Measurements from ENCODE around the gene HSPB6.

HSPB6 gene

DNA sequence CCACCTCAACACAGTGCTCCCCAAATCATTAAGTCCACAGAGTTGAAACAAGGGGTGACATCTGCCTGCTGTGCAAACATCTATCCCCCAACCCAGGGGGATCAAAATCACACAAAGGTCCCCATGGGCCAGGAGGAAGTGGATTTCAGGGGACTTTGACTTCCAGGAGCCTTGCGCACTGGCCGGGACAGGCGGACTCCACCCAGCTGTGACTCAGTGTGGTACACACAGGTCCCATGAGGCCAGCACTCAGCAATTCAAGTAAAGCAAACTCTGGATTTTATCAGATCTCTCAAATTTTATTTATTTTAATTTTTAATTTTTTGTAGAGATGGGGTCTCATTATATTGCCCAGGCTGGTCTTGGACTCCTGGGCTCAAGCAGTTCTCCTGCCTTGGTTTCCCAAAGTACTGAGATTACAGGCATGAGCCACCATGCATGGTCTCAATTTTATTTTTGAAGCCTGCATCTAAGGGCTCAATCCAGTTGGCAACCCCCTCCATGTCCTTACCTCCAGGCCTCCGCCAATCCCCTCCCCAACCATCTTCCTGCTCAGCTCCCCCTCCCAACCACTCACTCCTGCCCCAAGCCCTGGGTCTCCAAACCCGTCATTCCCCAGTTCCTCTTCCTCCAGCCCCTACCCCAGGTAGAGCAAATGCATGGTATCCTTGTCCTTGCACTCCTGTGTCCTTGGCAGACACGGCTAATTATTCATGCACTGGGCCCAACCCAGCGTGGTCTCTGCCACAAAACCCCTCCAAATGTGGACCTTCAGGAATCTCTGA is 36.7 kb upstream of the HSPB6 start:
- no peak for DNase-seq (ENCODE audit: low read depth, low spot score)
- TF ChIP-seq, protein P1, sequence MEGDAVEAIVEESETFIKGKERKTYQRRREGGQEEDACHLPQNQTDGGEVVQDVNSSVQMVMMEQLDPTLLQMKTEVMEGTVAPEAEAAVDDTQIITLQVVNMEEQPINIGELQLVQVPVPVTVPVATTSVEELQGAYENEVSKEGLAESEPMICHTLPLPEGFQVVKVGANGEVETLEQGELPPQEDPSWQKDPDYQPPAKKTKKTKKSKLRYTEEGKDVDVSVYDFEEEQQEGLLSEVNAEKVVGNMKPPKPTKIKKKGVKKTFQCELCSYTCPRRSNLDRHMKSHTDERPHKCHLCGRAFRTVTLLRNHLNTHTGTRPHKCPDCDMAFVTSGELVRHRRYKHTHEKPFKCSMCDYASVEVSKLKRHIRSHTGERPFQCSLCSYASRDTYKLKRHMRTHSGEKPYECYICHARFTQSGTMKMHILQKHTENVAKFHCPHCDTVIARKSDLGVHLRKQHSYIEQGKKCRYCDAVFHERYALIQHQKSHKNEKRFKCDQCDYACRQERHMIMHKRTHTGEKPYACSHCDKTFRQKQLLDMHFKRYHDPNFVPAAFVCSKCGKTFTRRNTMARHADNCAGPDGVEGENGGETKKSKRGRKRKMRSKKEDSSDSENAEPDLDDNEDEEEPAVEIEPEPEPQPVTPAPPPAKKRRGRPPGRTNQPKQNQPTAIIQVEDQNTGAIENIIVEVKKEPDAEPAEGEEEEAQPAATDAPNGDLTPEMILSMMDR (IDR thresholded peaks at IDR 0.05; ENCODE audit: low read depth, low read length), result no peak
- in situ Hi-C loops (cut with HindIII; ENCODE audit: low sequenced_read_pairs), result no loop called here
- H3K4me3 ChIP-seq (ENCODE audit: low read depth, low read length), result no peak overlapping the region

GRCh38 chr19:35792888-35793287 is 36.1 kb upstream of the HSPB6 start:
- TF ChIP-seq, protein P1 (IDR thresholded peaks at IDR 0.05; ENCODE audit: low read depth, low read length), result no peak
- DNase-seq (ENCODE audit: low read depth, low spot score), result no peak
- in situ Hi-C loops (cut with HindIII; ENCODE audit: low sequenced_read_pairs), result no loop called here
- H3K4me3 ChIP-seq (ENCODE audit: low read depth, low read length), result no peak overlapping the region

DNA sequence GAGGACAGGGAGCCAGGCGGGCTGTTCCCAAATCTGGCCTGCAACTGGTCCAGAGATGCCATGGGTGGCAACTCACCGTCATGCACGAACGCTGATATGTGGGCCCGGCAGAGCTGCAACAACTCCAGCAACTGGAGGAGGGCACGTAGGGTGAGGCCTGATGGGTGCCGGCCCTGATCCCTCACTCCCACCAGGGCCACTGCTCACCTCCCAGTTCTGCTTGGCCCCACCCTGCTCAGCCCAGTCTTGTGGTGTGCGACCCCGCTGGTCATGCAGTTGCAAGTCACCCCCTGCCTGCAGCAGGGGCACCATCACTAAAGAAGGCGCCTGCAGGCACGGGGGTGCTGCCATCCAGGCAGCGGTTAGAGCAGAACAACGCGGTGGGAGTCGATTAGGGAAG is 35.5 kb upstream of the HSPB6 start:
- TF ChIP-seq, protein P1 (IDR thresholded peaks at IDR 0.05; ENCODE audit: low read depth, low read length), result no peak
- in situ Hi-C loops (cut with HindIII; ENCODE audit: low sequenced_read_pairs), result no loop called here
- DNase-seq (ENCODE audit: low read depth, low spot score), result no peak
- no peak overlapping the region for H3K4me3 ChIP-seq (ENCODE audit: low read depth, low read length)

DNA sequence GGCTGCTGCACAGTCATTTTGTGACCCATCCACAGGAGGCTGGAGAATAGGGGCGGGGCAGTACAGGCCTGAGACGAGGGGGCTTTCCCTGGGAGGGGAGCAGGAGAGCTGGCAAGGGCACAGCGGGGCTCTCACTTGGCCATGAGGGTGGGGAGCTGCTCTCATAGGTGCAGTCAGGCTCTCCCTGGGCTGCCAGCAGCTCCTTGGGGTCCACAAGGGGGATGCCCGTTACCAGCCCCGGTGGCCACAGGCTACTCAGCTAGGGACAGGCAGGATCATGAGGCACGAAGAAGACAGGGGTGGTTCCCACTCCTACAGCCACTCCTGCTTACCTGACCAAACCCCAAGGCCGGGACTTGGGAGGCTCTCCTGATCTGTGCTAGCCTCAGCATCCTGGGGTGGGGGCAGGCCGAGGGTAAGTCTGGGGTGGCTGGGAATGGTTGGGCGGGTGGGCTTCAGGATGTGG is 35.0 kb upstream of the HSPB6 start:
- TF ChIP-seq, protein P1 (IDR thresholded peaks at IDR 0.05; ENCODE audit: low read depth, low read length), result no peak
- DNase-seq (ENCODE audit: low read depth, low spot score), result no peak
- no peak overlapping the region for H3K4me3 ChIP-seq (ENCODE audit: low read depth, low read length)
- in situ Hi-C loops (cut with HindIII; ENCODE audit: low sequenced_read_pairs), result no loop called here

GRCh38 chr19:35790981-35791813 is 34.4 kb upstream of the HSPB6 start:
- TF ChIP-seq, protein P1 (IDR thresholded peaks at IDR 0.05; ENCODE audit: low read depth, low read length), result no peak
- DNase-seq (ENCODE audit: low read depth, low spot score), result no peak
- in situ Hi-C loops (cut with HindIII; ENCODE audit: low sequenced_read_pairs), result no loop called here

GRCh38 chr19:35789978-35790944 is 33.4 kb upstream of the HSPB6 start:
- in situ Hi-C loops (cut with HindIII; ENCODE audit: low sequenced_read_pairs), result no loop called here
- TF ChIP-seq, protein P1 (IDR thresholded peaks at IDR 0.05; ENCODE audit: low read depth, low read length), result no peak
- no peak for DNase-seq (ENCODE audit: low read depth, low spot score)
- H3K4me3 ChIP-seq (ENCODE audit: low read depth, low read length), result no peak overlapping the region

More at GRCh38 chr19:35790981-35791813, 34.4 kb upstream of the HSPB6 start:
- no peak overlapping the region for H3K4me3 ChIP-seq (ENCODE audit: low read depth, low read length)

All from astrocyte of the spinal cord (primary cell).